Right atrium auricular region (tissue), 2 donors: ENCODE data around the gene CBX2. TPM values are rescaled to one million over a fixed set of nuclear protein-coding genes. Genes with fewer than 3 reads are reported as not detected.

ENCODE experiments used
- DNase-seq: peaks from one replicate; pipeline ENCODE4 v3.0.0-alpha.2; 2019; ENCODE audit warnings: low spot score
- H3K27ac ChIP-seq, 2 donors: fragments of 200-600 bp; sonication (generic); 1 replicate in 1 of 2; 2 replicates in 1 of 2; pipeline ENCODE4 v1.5.1; 2016 to 2019
- H3K27me3 ChIP-seq, 2 donors: fragments of 200-600 bp; sonication (generic); one replicate each; pipeline versions ENCODE4 v1.5.1 to v1.6.0; 2017 to 2019
- H3K36me3 ChIP-seq: fragments of 200-600 bp; sonication (generic); one replicate; pipeline ENCODE4 v1.5.1; 2016
- H3K4me1 ChIP-seq, 2 donors: fragments of 200-600 bp; sonication (generic); one replicate each; pipeline versions ENCODE4 v1.5.1 to v1.6.0; 2017 to 2019
- H3K4me3 ChIP-seq, 2 donors: fragments of 200-600 bp; sonication (generic); 1 replicate in 1 of 2; 2 replicates in 1 of 2; pipeline ENCODE4 v1.5.1; 2017 to 2019; ENCODE audit warnings: mild to moderate bottlenecking in 1 of 2, moderate library complexity in 1 of 2
- H3K9me3 ChIP-seq, 2 donors: fragments of 200-600 bp; sonication (generic); one replicate each; pipeline ENCODE4 v1.5.1; 2019
- CTCF ChIP-seq, 2 donors: fragments of 200-600 bp; sonication (generic); IDR thresholded peaks; one replicate each; pipeline ENCODE4 v1.5.1; 2019; ENCODE audit warnings: antibody characterized with exemption in 2 of 2
- total RNA-seq, 2 donors: library from RNA; depleted of rRNA; stranded (reverse); fragments of >200 nt; gene quantifications; one replicate each; pipeline ENCODE4 v1.1.0, GENCODE V29; 2016

CBX2 gene
- total RNA-seq, 2 donors from 2014 or later: 1.0 to 1.7 TPM

GRCh38 chr17:79789943-79790804 lies 12.2 kb downstream of the CBX2 start:
- Histone ChIP-seq H3K27me3 (peaks cover 41% of the 10 kb centered on the region in 2 donors), H3K4me1 (peaks cover 0 to 54% of the 10 kb centered on the region in 2 donors), H3K27ac (no peak overlapping the region), H3K9me3 (no peaks in the 10 kb centered on the region), H3K4me3 (peak overlapping the region in 1 of 2 donors; percentile 25), H3K36me3 (no peaks in the 10 kb centered on the region)
- no peak for DNase-seq
- peak; percentile 76 to 90 for TF ChIP-seq CTCF (IDR thresholded peaks at IDR 0.05)

GRCh38 chr17:79790805-79791734 lies 13.1 kb downstream of the CBX2 start:
- Histone ChIP-seq H3K36me3 (no peaks in the 10 kb centered on the region), H3K27ac (no peak overlapping the region), H3K4me3 (no peak overlapping the region), H3K27me3 (peaks cover 41% of the 10 kb centered on the region in 2 donors), H3K4me1 (peaks cover 0 to 54% of the 10 kb centered on the region in 2 donors), H3K9me3 (no peaks in the 10 kb centered on the region)
- TF ChIP-seq CTCF (IDR thresholded peaks at IDR 0.05): no peak
- DNase-seq: no peak

GRCh38 chr17:79791735-79792161 lies 13.8 kb downstream of the CBX2 start:
- H3K4me3 ChIP-seq: no peak overlapping the region
- H3K27ac ChIP-seq: no peak overlapping the region
- no peaks in the 10 kb centered on the region for H3K9me3 ChIP-seq
- H3K27me3 ChIP-seq: peaks cover 41% of the 10 kb centered on the region in 2 donors
- DNase-seq: no peak
- H3K4me1 ChIP-seq: peaks cover 0 to 53% of the 10 kb centered on the region in 2 donors
- TF ChIP-seq CTCF (IDR thresholded peaks at IDR 0.05): no peak
- H3K36me3 ChIP-seq: no peaks in the 10 kb centered on the region

- Histone ChIP-seq H3K27me3 (peaks cover 41% of the 10 kb centered on the region in 2 donors), H3K4me1 (peaks cover 0 to 53% of the 10 kb centered on the region in 2 donors), H3K36me3 (no peaks in the 10 kb centered on the region), H3K4me3 (peak overlapping the region in 1 of 2 donors; percentile 41), H3K27ac (no peak overlapping the region), H3K9me3 (no peaks in the 10 kb centered on the region)
- no peak for TF ChIP-seq CTCF (IDR thresholded peaks at IDR 0.05)
- no peak for DNase-seq
Measured at GRCh38 chr17:79792341-79792871, 14.5 kb downstream of the CBX2 start.

GRCh38 chr17:79792984-79793923 lies 15.3 kb downstream of the CBX2 start:
- Histone ChIP-seq H3K36me3 (no peaks in the 10 kb centered on the region), H3K27ac (no peak overlapping the region), H3K4me3 (peak overlapping the region; percentile 10 to 41), H3K4me1 (peaks cover 0 to 61% of the 10 kb centered on the region in 2 donors), H3K27me3 (peaks cover 44 to 47% of the 10 kb centered on the region in 2 donors), H3K9me3 (no peaks in the 10 kb centered on the region)
- no peak for TF ChIP-seq CTCF (IDR thresholded peaks at IDR 0.05)
- no peak for DNase-seq
